ENCODE results near the gene ASPA.

DNA sequence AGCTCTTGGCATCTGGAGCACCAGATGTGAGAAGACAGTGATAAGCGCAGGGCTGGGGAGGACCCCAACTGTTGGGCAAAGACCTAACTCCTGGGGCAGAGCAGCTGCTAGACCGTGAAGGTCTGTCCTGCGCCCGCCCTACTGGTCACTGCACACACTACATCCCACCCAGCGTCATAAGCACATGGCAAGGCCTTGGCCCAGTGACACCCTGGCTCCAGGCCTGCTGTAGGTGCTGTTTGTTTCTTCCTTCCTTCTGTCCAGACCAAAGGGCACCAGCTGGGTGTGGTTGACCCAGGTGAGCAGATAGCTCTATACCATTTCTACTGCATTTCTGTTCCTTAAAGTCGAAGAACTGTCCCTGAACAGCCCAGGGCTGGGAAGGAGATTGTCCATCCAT is 75.4 kb downstream of the ASPA start:
- TF ChIP-seq, protein P1, sequence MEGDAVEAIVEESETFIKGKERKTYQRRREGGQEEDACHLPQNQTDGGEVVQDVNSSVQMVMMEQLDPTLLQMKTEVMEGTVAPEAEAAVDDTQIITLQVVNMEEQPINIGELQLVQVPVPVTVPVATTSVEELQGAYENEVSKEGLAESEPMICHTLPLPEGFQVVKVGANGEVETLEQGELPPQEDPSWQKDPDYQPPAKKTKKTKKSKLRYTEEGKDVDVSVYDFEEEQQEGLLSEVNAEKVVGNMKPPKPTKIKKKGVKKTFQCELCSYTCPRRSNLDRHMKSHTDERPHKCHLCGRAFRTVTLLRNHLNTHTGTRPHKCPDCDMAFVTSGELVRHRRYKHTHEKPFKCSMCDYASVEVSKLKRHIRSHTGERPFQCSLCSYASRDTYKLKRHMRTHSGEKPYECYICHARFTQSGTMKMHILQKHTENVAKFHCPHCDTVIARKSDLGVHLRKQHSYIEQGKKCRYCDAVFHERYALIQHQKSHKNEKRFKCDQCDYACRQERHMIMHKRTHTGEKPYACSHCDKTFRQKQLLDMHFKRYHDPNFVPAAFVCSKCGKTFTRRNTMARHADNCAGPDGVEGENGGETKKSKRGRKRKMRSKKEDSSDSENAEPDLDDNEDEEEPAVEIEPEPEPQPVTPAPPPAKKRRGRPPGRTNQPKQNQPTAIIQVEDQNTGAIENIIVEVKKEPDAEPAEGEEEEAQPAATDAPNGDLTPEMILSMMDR (IDR thresholded peaks at IDR 0.05) = no peak
- no peak for TF ChIP-seq ZFX (IDR thresholded peaks at IDR 0.05; ENCODE audit: borderline replicate concordance)
